ENCODE data around the gene PTPRR.

PTPRR gene

GRCh38 chr12:70661466-70662161 lies 258.9 kb downstream of the PTPRR start:
- no peaks in the 10 kb centered on the region for H3K27me3 ChIP-seq (ENCODE audit: control insufficient read depth in 1 of 2, insufficient read depth in 2 of 2, low read length in 2 of 2)
- H3K9ac ChIP-seq (ENCODE audit: low read depth in 1 of 2, low read length in 2 of 2): no peak overlapping the region
- H3K4me3 ChIP-seq (ENCODE audit: low read depth in 1 of 2, low read length in 2 of 2): no peak overlapping the region
- H3K4me1 ChIP-seq (ENCODE audit: control insufficient read depth in 1 of 2, insufficient read depth in 2 of 2, low read length in 2 of 2): no peaks in the 10 kb centered on the region
- no peak overlapping the region for H3K27ac ChIP-seq (ENCODE audit: low read depth, low read length)
- no peaks in the 10 kb centered on the region for H3K9me3 ChIP-seq (ENCODE audit: control insufficient read depth in 1 of 2, low read length in 2 of 2)
- H3K36me3 ChIP-seq (ENCODE audit: control insufficient read depth in 1 of 2, insufficient read depth in 2 of 2, low read length in 2 of 2): no peaks in the 10 kb centered on the region

- Histone ChIP-seq H3K4me1 (ENCODE audit: control insufficient read depth in 1 of 2, insufficient read depth in 2 of 2, low read length in 2 of 2) (no peaks in the 10 kb centered on the region), H3K9me3 (ENCODE audit: control insufficient read depth in 1 of 2, low read length in 2 of 2) (no peaks in the 10 kb centered on the region), H3K4me3 (ENCODE audit: low read depth in 1 of 2, low read length in 2 of 2) (no peak overlapping the region), H3K9ac (ENCODE audit: low read depth in 1 of 2, low read length in 2 of 2) (no peak overlapping the region), H3K27ac (ENCODE audit: low read depth, low read length) (no peak overlapping the region), H3K27me3 (ENCODE audit: control insufficient read depth in 1 of 2, insufficient read depth in 2 of 2, low read length in 2 of 2) (no peaks in the 10 kb centered on the region), H3K36me3 (ENCODE audit: control insufficient read depth in 1 of 2, insufficient read depth in 2 of 2, low read length in 2 of 2) (no peaks in the 10 kb centered on the region)
Measured at GRCh38 chr12:70660620-70661219, 259.8 kb downstream of the PTPRR start.

GRCh38 chr12:70660002-70660604 lies 260.4 kb downstream of the PTPRR start:
- H3K9ac ChIP-seq (ENCODE audit: low read depth in 1 of 2, low read length in 2 of 2): no peak overlapping the region
- H3K27ac ChIP-seq (ENCODE audit: low read depth, low read length): no peak overlapping the region
- no peak overlapping the region for H3K4me3 ChIP-seq (ENCODE audit: low read depth in 1 of 2, low read length in 2 of 2)
- no peaks in the 10 kb centered on the region for H3K36me3 ChIP-seq (ENCODE audit: control insufficient read depth in 1 of 2, insufficient read depth in 2 of 2, low read length in 2 of 2)
- no peaks in the 10 kb centered on the region for H3K27me3 ChIP-seq (ENCODE audit: control insufficient read depth in 1 of 2, insufficient read depth in 2 of 2, low read length in 2 of 2)
- H3K4me1 ChIP-seq (ENCODE audit: control insufficient read depth in 1 of 2, insufficient read depth in 2 of 2, low read length in 2 of 2): no peaks in the 10 kb centered on the region
- no peaks in the 10 kb centered on the region for H3K9me3 ChIP-seq (ENCODE audit: control insufficient read depth in 1 of 2, low read length in 2 of 2)

GRCh38 chr12:70659077-70659606 lies 261.4 kb downstream of the PTPRR start:
- Histone ChIP-seq H3K27me3 (ENCODE audit: control insufficient read depth in 1 of 2, insufficient read depth in 2 of 2, low read length in 2 of 2) (no peaks in the 10 kb centered on the region), H3K9ac (ENCODE audit: low read depth in 1 of 2, low read length in 2 of 2) (no peak overlapping the region)

GRCh38 chr12:70657616-70658286 lies 262.8 kb downstream of the PTPRR start:
- Histone ChIP-seq H3K4me1 (ENCODE audit: control insufficient read depth in 1 of 2, insufficient read depth in 2 of 2, low read length in 2 of 2) (no peaks in the 10 kb centered on the region), H3K4me3 (ENCODE audit: low read depth in 1 of 2, low read length in 2 of 2) (no peak overlapping the region), H3K27me3 (ENCODE audit: control insufficient read depth in 1 of 2, insufficient read depth in 2 of 2, low read length in 2 of 2) (no peaks in the 10 kb centered on the region), H3K9me3 (ENCODE audit: control insufficient read depth in 1 of 2, low read length in 2 of 2) (no peaks in the 10 kb centered on the region), H3K36me3 (ENCODE audit: control insufficient read depth in 1 of 2, insufficient read depth in 2 of 2, low read length in 2 of 2) (no peaks in the 10 kb centered on the region), H3K27ac (ENCODE audit: low read depth, low read length) (no peak overlapping the region), H3K9ac (ENCODE audit: low read depth in 1 of 2, low read length in 2 of 2) (no peak overlapping the region)

More at GRCh38 chr12:70659077-70659606, 261.4 kb downstream of the PTPRR start:
- Histone ChIP-seq H3K36me3 (ENCODE audit: control insufficient read depth in 1 of 2, insufficient read depth in 2 of 2, low read length in 2 of 2) (no peaks in the 10 kb centered on the region), H3K9me3 (ENCODE audit: control insufficient read depth in 1 of 2, low read length in 2 of 2) (no peaks in the 10 kb centered on the region), H3K4me1 (ENCODE audit: control insufficient read depth in 1 of 2, insufficient read depth in 2 of 2, low read length in 2 of 2) (no peaks in the 10 kb centered on the region), H3K4me3 (ENCODE audit: low read depth in 1 of 2, low read length in 2 of 2) (no peak overlapping the region), H3K27ac (ENCODE audit: low read depth, low read length) (no peak overlapping the region)

- no peak overlapping the region for H3K4me3 ChIP-seq (ENCODE audit: low read depth in 1 of 2, low read length in 2 of 2)
- no peaks in the 10 kb centered on the region for H3K9me3 ChIP-seq (ENCODE audit: control insufficient read depth in 1 of 2, low read length in 2 of 2)
- H3K4me1 ChIP-seq (ENCODE audit: control insufficient read depth in 1 of 2, insufficient read depth in 2 of 2, low read length in 2 of 2): no peaks in the 10 kb centered on the region
- H3K36me3 ChIP-seq (ENCODE audit: control insufficient read depth in 1 of 2, insufficient read depth in 2 of 2, low read length in 2 of 2): no peaks in the 10 kb centered on the region
- H3K9ac ChIP-seq (ENCODE audit: low read depth in 1 of 2, low read length in 2 of 2): no peak overlapping the region
- no peaks in the 10 kb centered on the region for H3K27me3 ChIP-seq (ENCODE audit: control insufficient read depth in 1 of 2, insufficient read depth in 2 of 2, low read length in 2 of 2)
- H3K27ac ChIP-seq (ENCODE audit: low read depth, low read length): no peak overlapping the region
Measured at GRCh38 chr12:70652451-70652850, 268.1 kb downstream of the PTPRR start.

- Histone ChIP-seq H3K9ac (ENCODE audit: low read depth in 1 of 2, low read length in 2 of 2) (no peak overlapping the region), H3K9me3 (ENCODE audit: control insufficient read depth in 1 of 2, low read length in 2 of 2) (no peaks in the 10 kb centered on the region), H3K4me1 (ENCODE audit: control insufficient read depth in 1 of 2, insufficient read depth in 2 of 2, low read length in 2 of 2) (peaks cover 9 to 16% of the 10 kb centered on the region in 2 donors), H3K36me3 (ENCODE audit: control insufficient read depth in 1 of 2, insufficient read depth in 2 of 2, low read length in 2 of 2) (no peaks in the 10 kb centered on the region), H3K27me3 (ENCODE audit: control insufficient read depth in 1 of 2, insufficient read depth in 2 of 2, low read length in 2 of 2) (no peaks in the 10 kb centered on the region), H3K27ac (ENCODE audit: low read depth, low read length) (no peak overlapping the region), H3K4me3 (ENCODE audit: low read depth in 1 of 2, low read length in 2 of 2) (no peak overlapping the region)
Measured at GRCh38 chr12:70648831-70649230, 271.7 kb downstream of the PTPRR start.

- Histone ChIP-seq H3K4me3 (ENCODE audit: low read depth in 1 of 2, low read length in 2 of 2) (no peak overlapping the region), H3K4me1 (ENCODE audit: control insufficient read depth in 1 of 2, insufficient read depth in 2 of 2, low read length in 2 of 2) (peaks cover 9 to 16% of the 10 kb centered on the region in 2 donors), H3K36me3 (ENCODE audit: control insufficient read depth in 1 of 2, insufficient read depth in 2 of 2, low read length in 2 of 2) (no peaks in the 10 kb centered on the region), H3K9me3 (ENCODE audit: control insufficient read depth in 1 of 2, low read length in 2 of 2) (no peaks in the 10 kb centered on the region), H3K9ac (ENCODE audit: low read depth in 1 of 2, low read length in 2 of 2) (no peak overlapping the region), H3K27ac (ENCODE audit: low read depth, low read length) (no peak overlapping the region), H3K27me3 (ENCODE audit: control insufficient read depth in 1 of 2, insufficient read depth in 2 of 2, low read length in 2 of 2) (no peaks in the 10 kb centered on the region)
Measured at GRCh38 chr12:70648191-70648590, 272.3 kb downstream of the PTPRR start.

- peaks cover 9 to 16% of the 10 kb centered on the region in 2 donors for H3K4me1 ChIP-seq (ENCODE audit: control insufficient read depth in 1 of 2, insufficient read depth in 2 of 2, low read length in 2 of 2)
- no peak overlapping the region for H3K4me3 ChIP-seq (ENCODE audit: low read depth in 1 of 2, low read length in 2 of 2)
- no peak overlapping the region for H3K27ac ChIP-seq (ENCODE audit: low read depth, low read length)
- no peaks in the 10 kb centered on the region for H3K36me3 ChIP-seq (ENCODE audit: control insufficient read depth in 1 of 2, insufficient read depth in 2 of 2, low read length in 2 of 2)
- no peak overlapping the region for H3K9ac ChIP-seq (ENCODE audit: low read depth in 1 of 2, low read length in 2 of 2)
- no peaks in the 10 kb centered on the region for H3K9me3 ChIP-seq (ENCODE audit: control insufficient read depth in 1 of 2, low read length in 2 of 2)
- no peaks in the 10 kb centered on the region for H3K27me3 ChIP-seq (ENCODE audit: control insufficient read depth in 1 of 2, insufficient read depth in 2 of 2, low read length in 2 of 2)
Measured at GRCh38 chr12:70646850-70647249, 273.7 kb downstream of the PTPRR start.
